Urinary bladder (tissue), 4 donors: Measurements from ENCODE around the gene ANKS4B. TPM values are rescaled to one million over a fixed set of nuclear protein-coding genes. Genes with fewer than 3 reads are reported as not detected.

Experiments used
- DNase-seq: peaks from one replicate; pipeline ENCODE4 v3.0.0-alpha.2; 2015; ENCODE audit errors: extremely low spot score
- H3K27ac ChIP-seq: one replicate; pipeline ENCODE4 v1.5.1; 2013; ENCODE audit warnings: low read depth, mild to moderate bottlenecking, moderate library complexity
- H3K36me3 ChIP-seq: one replicate; pipeline ENCODE4 v1.6.1; 2013; ENCODE audit warnings: mild to moderate bottlenecking, moderate library complexity; ENCODE audit not compliant: insufficient read depth
- H3K4me1 ChIP-seq: one replicate; pipeline ENCODE4 v1.6.1; 2013; ENCODE audit warnings: mild to moderate bottlenecking, moderate library complexity; ENCODE audit not compliant: insufficient read depth
- H3K4me3 ChIP-seq: one replicate; pipeline ENCODE4 v1.5.1; 2013; ENCODE audit warnings: low read depth, low read length
- WGBS: extraction: QIAGEN DNeasy Blood & Tissue Kit; methylation state at CpG from one replicate; pipeline ENCODE4 v1.1.7; 2013; 5-methylcytosine and 5-hydroxymethylcytosine counted together
- polyA plus RNA-seq: library from polyadenylated mRNA; stranded (reverse); fragments of 200-250 nt; gene quantifications from one replicate; pipeline ENCODE4 v1.2.3, GENCODE V29; 2013
- total RNA-seq: library from RNA; depleted of rRNA; stranded (reverse); fragments of >200 nt; gene quantifications from one replicate; pipeline ENCODE4 v1.2.3, GENCODE V29; 2014
- donor health status: healthy with polysubstance abuse.
- donor health status: healthy.

Gene ANKS4B
- total and polyA plus RNA-seq, 2 donors: 0.01 to 0.05 TPM

GRCh38 chr16:21302898-21303528 is 69.5 kb downstream of the ANKS4B start:
- DNase-seq: no peak
- H3K4me1 ChIP-seq: no peaks in the 10 kb centered on the region
- no peak overlapping the region for H3K27ac ChIP-seq
- H3K4me3 ChIP-seq: no peak overlapping the region
- 28% methylated on average over 4 of the region's 4 CpGs for WGBS
- H3K36me3 ChIP-seq: no peaks in the 10 kb centered on the region

Other genes starting within 250 kb of the ANKS4B start
- 0.37 TPM for gene DNAH3, start 82.9 kb upstream of the ANKS4B start, total RNA-seq
- gene DNAH3, start 82.9 kb upstream of the ANKS4B start, polyA plus RNA-seq: 0.16 TPM
- 89.8 TPM for gene LDAF1, start 75.0 kb upstream of the ANKS4B start, total RNA-seq
- gene LDAF1, start 75.0 kb upstream of the ANKS4B start, polyA plus RNA-seq: 83.4 TPM
- gene ZP2, start 22.1 kb upstream of the ANKS4B start, total RNA-seq: 0.90 TPM
- gene ZP2, start 22.1 kb upstream of the ANKS4B start, polyA plus RNA-seq: not detected
- 12.6 TPM for gene CRYM, start 44.6 kb downstream of the ANKS4B start, total RNA-seq
- gene CRYM, start 44.6 kb downstream of the ANKS4B start, polyA plus RNA-seq: 25.8 TPM